ENCODE measurements around the gene SLC6A9. TPM values are rescaled to one million over a fixed set of nuclear protein-coding genes. Genes with fewer than 3 reads are reported as not detected.

Gene SLC6A9
- total and polyA plus RNA-seq, 5 experiments from 2014 or later, result 1.7 to 3.4 TPM; not detected in 3

DNA sequence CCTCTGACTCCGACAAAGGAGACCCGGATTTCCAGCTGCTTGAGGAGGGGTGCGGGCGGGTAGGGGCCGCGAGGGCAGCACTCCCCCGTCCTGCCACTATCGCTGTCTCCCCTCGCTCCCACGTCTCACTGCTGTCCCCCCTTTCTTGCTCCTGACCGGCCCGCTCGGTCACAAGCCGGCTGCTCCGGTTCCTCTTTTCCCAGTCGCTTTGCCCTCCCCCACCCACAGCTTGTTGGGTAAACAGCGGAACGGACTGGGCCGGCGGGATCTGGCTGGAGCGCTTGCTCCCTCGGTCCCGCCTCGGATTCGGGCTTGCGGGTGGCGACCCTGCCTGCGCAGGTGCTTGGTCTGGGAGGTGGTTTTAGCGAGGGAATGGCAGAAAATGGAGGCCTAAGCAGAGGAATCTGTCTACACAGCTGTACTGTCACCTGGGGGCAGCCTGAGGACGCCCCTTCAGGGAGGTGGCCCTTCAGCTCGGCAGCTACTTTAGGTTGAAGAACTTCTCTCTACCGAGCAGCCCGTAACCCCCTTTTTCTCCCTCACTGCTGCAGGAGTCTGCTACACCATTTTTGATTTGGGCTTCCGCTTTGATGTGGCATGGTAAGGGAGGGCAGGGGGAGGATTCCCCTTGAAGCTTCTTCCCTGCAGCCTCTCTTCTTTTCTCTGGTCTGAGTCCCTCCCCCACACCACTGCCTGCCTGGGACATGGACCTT, 55.9 kb downstream of the SLC6A9 start:
- peak overlapping the region; percentile 84 to 97 (median 93) for H3K4me3 Mint-ChIP-seq
- ATAC-seq, result peak; percentile 28 to 35

GRCh38 chr1:43974443-43975248, 56.6 kb downstream of the SLC6A9 start, which contains the start of gene ATP6V0B:
Gene ATP6V0B (plus strand): TSS chr1:43974960. CDS start chr1:43975041, 81 bp downstream.
- Mint-ChIP-seq H3K27ac (peak within 1 kb of the TSS; percentile 89 to 98 (median 96)), H3K9me3 (no peaks in the 10 kb centered on the region), H3K4me1 (peaks cover 35 to 65% (median 63%) of the 10 kb centered on the region in 4 donors), H3K27me3 (peaks cover 0 to 5% (median 0%) of the 10 kb centered on the region in 5 donors), H3K36me3 (peaks cover 0 to 33% (median 11%) of the 10 kb centered on the region in 3 donors), H3K4me3 (peak within 1 kb of the TSS; percentile 84 to 97 (median 94))
- POLR2A ChIA-PET, result interaction anchor here (0.8 to 2.6 kb wide), 12 partner anchors 8 to 325 kb away, joined by 3 to 12 read pairs (median 5); partner anchors contain the start of genes IPO13, KDM4A and SLC6A9
- DNase-seq, result peak; percentile 86 to 95 (median 89)
- peak; percentile 71 to 80 for ATAC-seq

More for the DNA sequence above, 55.9 kb downstream of the SLC6A9 start:
- no peaks in the 10 kb centered on the region for H3K9me3 Mint-ChIP-seq
- peaks cover 0 to 11% (median 3%) of the 10 kb centered on the region in 5 donors for H3K27me3 Mint-ChIP-seq
- DNase-seq, result peak in 9 of 10 donors; percentile 20 to 75 (median 53)
- peaks cover 0 to 35% (median 11%) of the 10 kb centered on the region in 3 donors for H3K36me3 Mint-ChIP-seq
- peaks cover 33 to 64% (median 61%) of the 10 kb centered on the region in 4 donors for H3K4me1 Mint-ChIP-seq
- POLR2A ChIA-PET, result interaction anchor here (1.1 to 2.6 kb wide), 12 partner anchors 9 to 325 kb away, joined by 3 to 12 read pairs (median 5); partner anchors contain the start of genes IPO13, KDM4A and SLC6A9
- peak overlapping the region; percentile 43 to 96 (median 92) for H3K27ac Mint-ChIP-seq

DNA sequence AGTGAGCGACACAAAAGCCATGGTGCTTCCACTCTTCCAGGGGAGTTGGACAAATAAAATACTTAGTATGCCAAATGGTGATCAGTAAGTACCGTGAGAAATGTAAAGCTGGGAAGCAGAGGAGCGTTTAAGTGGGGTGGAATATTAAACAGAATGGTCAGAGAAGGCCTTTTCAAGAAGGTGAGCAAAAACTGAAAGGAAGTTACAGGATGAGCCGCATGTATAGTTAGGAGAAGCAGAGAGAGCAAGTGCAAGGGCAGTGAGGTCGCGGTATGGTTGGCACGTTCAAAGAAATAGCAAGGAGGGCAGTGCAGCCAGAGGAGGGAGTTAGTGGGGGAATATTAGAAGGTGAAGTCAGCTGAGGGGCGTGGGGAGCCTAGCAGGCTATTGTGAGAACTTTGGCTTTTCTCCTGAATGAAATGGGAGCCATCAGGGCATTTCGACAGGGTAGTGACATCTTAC, 57.2 kb downstream of the SLC6A9 start:
- DNase-seq, result no peak
- ATAC-seq, result no peak
- H3K4me1 Mint-ChIP-seq, result peaks cover 38 to 70% (median 68%) of the 10 kb centered on the region in 4 donors

DNA sequence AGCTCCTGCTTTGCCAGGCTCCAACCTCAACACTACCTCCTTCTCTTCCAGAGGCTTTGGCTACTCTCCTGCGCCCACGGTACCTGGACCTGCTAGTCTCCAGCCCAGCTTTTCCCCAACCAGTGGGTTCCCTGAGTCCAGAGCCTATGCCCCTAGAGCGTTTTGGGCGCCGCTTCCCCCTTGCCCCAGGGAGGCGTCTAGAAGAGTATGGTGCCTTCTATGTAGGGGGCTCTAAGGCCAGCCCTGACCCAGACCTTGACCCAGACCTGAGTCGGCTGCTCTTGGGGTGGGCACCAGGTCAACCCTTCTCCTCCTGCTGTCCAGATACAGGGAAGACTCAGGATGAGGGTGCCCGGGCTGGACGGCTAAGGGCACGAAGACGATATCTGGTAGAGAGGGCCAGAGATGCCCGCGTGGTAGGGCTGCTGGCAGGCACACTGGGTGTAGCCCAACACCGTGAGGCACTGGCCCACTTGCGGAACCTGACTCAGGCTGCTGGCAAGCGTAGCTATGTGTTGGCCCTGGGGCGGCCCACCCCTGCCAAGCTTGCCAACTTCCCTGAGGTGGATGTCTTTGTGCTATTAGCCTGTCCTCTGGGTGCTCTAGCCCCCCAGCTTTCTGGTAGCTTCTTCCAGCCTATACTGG, 59.8 kb downstream of the SLC6A9 start:
- Mint-ChIP-seq H3K36me3 (peaks cover 0 to 14% (median 0%) of the 10 kb centered on the region in 3 donors), H3K27me3 (no peaks in the 10 kb centered on the region), H3K9me3 (no peaks in the 10 kb centered on the region), H3K4me3 (peak overlapping the region; percentile 89 to 96 (median 94)), H3K4me1 (peaks cover 21 to 47% (median 46%) of the 10 kb centered on the region in 4 donors), H3K27ac (peak overlapping the region in 1 of 10 donors; percentile 22)
- no peak for ATAC-seq
- DNase-seq, result no peak
- POLR2A ChIA-PET, result interaction anchor here (1.6 to 2.1 kb wide), 2 partner anchors 18 to 25 kb away, joined by 6 to 13 read pairs; partner anchors contain the start of gene IPO13

More for the DNA sequence above, 57.2 kb downstream of the SLC6A9 start:
- Mint-ChIP-seq H3K9me3 (no peaks in the 10 kb centered on the region), H3K36me3 (peaks cover 0 to 33% (median 11%) of the 10 kb centered on the region in 3 donors), H3K27ac (peak overlapping the region; percentile 89 to 98 (median 96)), H3K4me3 (peak overlapping the region; percentile 84 to 97 (median 94)), H3K27me3 (peaks cover 0 to 4% (median 0%) of the 10 kb centered on the region in 5 donors)
- POLR2A ChIA-PET, result interaction anchor here (0.8 to 2.6 kb wide), 6 partner anchors 16 to 56 kb away, joined by 3 to 12 read pairs (median 8); partner anchors contain the start of gene IPO13

GRCh38 chr1:43970911-43971310, 60.4 kb downstream of the SLC6A9 start:
- H3K36me3 Mint-ChIP-seq, result peaks cover 0 to 11% (median 0%) of the 10 kb centered on the region in 3 donors
- peaks cover 20 to 41% (median 40%) of the 10 kb centered on the region in 4 donors for H3K4me1 Mint-ChIP-seq
- no peaks in the 10 kb centered on the region for H3K27me3 Mint-ChIP-seq
- H3K4me3 Mint-ChIP-seq, result peak overlapping the region; percentile 89 to 96 (median 94)
- H3K9me3 Mint-ChIP-seq, result no peaks in the 10 kb centered on the region
- POLR2A ChIA-PET, result interaction anchor here (1.6 to 2.1 kb wide), 2 partner anchors 17 to 25 kb away, joined by 6 to 13 read pairs; partner anchors contain the start of gene IPO13
- DNase-seq (no peak), ATAC-seq (no peak)
- H3K27ac Mint-ChIP-seq, result peak overlapping the region in 5 of 10 donors; percentile 13 to 94 (median 22)

DNA sequence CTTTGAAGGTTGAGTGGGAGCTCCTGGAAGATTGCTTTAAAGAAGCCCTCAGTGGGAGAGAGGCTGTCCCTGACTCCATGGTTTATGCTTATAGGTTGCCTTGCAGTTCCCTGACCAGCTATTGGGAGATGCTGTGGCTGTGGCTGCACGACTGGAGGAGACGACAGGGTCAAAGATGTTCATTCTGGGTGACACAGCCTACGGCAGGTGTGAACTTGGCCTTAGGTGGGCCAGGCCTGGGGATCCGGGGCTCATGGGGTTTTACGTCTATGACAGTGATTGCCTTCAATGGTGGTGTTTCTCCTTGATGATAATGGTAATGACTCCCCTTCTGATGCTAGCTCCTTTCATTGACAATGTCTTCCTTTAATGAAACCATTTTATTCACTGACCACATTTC, 60.8 kb downstream of the SLC6A9 start:
- peaks cover 0 to 11% (median 0%) of the 10 kb centered on the region in 3 donors for H3K36me3 Mint-ChIP-seq
- DNase-seq (no peak), ATAC-seq (no peak)
- peak overlapping the region in 6 of 10 donors; percentile 84 to 94 (median 90) for H3K27ac Mint-ChIP-seq
- POLR2A ChIA-PET, result interaction anchor here (1.0 to 2.1 kb wide), 3 partner anchors 17 to 24 kb away, joined by 4 to 13 read pairs (median 6); partner anchors contain the start of gene IPO13
- peaks cover 17 to 37% (median 36%) of the 10 kb centered on the region in 4 donors for H3K4me1 Mint-ChIP-seq
- H3K27me3 Mint-ChIP-seq, result no peaks in the 10 kb centered on the region
- no peaks in the 10 kb centered on the region for H3K9me3 Mint-ChIP-seq
- peak overlapping the region; percentile 89 to 96 (median 94) for H3K4me3 Mint-ChIP-seq

- POLR2A ChIA-PET, result interaction anchor here (0.7 to 2.1 kb wide), 5 partner anchors 14 to 123 kb away, joined by 3 to 13 read pairs (median 4); partner anchors contain the start of gene IPO13
- peaks cover 0 to 11% (median 0%) of the 10 kb centered on the region in 3 donors for H3K36me3 Mint-ChIP-seq
- peak within 1 kb of the TSS; percentile 76 to 94 (median 90) for H3K27ac Mint-ChIP-seq
- H3K27me3 Mint-ChIP-seq, result no peaks in the 10 kb centered on the region
- DNase-seq (peak; percentile 78 to 98 (median 92)), ATAC-seq (peak; percentile 86 to 88)
- no peaks in the 10 kb centered on the region for H3K9me3 Mint-ChIP-seq
- peaks cover 17 to 37% (median 34%) of the 10 kb centered on the region in 4 donors for H3K4me1 Mint-ChIP-seq
- H3K4me3 Mint-ChIP-seq, result peak within 1 kb of the TSS; percentile 89 to 96 (median 94)
Measured at GRCh38 chr1:43969746-43970466, 61.4 kb downstream of the SLC6A9 start, which contains the start of gene DPH2. Gene DPH2 (plus strand): TSS chr1:43970010. CDS start chr1:43970176, 166 bp downstream.

DNA sequence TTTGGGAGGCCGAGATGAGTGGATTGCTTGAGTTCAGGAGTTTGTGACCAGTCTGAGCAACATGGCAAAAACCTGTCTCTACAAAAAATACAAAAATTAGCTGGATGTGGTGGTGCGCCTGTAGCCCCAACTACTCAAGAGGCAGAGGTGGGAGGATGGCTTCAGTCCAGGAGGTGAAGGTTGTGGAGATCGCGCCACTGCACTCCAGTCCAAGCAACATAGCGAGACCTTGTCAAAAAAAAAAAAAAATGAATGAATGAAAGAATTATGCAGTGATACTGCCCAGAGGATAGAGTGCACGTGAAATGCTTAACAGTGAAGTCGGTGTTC, 61.9 kb downstream of the SLC6A9 start:
- H3K27me3 Mint-ChIP-seq, result no peaks in the 10 kb centered on the region
- H3K27ac Mint-ChIP-seq, result peak overlapping the region in 6 of 10 donors; percentile 76 to 94 (median 92)
- no peak for DNase-seq
- POLR2A ChIA-PET, result interaction anchor here (0.7 to 2.1 kb wide), 4 partner anchors 13 to 122 kb away, joined by 3 to 13 read pairs (median 4); partner anchors contain the start of gene IPO13
- no peaks in the 10 kb centered on the region for H3K9me3 Mint-ChIP-seq
- peak overlapping the region; percentile 89 to 96 (median 94) for H3K4me3 Mint-ChIP-seq
- peaks cover 17 to 36% (median 33%) of the 10 kb centered on the region in 4 donors for H3K4me1 Mint-ChIP-seq
- no peak for ATAC-seq
- H3K36me3 Mint-ChIP-seq, result peaks cover 0 to 11% (median 0%) of the 10 kb centered on the region in 3 donors

DNA sequence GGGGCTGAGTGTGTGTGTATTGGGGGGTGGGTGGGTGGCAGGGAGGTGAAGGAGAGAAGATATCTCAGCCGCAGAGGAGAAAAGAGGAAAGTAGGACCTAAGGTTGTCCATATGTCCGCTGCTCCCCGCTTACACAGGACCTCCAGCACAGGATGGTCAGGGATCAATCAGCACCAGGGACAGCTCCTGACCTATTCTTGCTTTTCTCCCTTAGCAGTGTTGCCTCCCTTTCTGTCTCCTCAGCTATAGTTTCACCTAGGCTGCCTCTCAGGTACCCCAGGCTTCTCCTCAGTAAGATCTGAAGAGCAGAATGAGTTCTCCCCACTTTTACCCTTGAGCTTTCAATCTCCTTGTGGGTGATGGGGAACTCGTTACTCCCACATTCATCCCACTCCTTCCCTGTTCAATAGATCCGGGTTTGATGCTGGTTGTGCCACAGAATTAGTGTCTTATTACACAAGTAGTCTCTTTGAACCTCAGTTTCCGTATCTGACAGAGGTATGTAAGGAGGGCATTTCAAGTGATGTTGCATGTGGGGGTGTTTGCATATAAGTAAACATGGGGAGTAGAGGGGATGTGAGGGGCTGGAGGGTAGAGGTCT, 62.8 kb downstream of the SLC6A9 start:
- no peak overlapping the region for H3K4me3 Mint-ChIP-seq
- H3K27me3 Mint-ChIP-seq, result no peaks in the 10 kb centered on the region
- H3K27ac Mint-ChIP-seq, result no peak overlapping the region
- DNase-seq (no peak), ATAC-seq (no peak)
- POLR2A ChIA-PET, result interaction anchor here (0.9 kb wide), 1 partner anchor 23 kb away, joined by 3 read pairs; no protein-coding TSS in a partner anchor
- peaks cover 9 to 27% (median 24%) of the 10 kb centered on the region in 4 donors for H3K4me1 Mint-ChIP-seq
- peaks cover 0 to 11% (median 0%) of the 10 kb centered on the region in 3 donors for H3K36me3 Mint-ChIP-seq
- no peaks in the 10 kb centered on the region for H3K9me3 Mint-ChIP-seq

DNA sequence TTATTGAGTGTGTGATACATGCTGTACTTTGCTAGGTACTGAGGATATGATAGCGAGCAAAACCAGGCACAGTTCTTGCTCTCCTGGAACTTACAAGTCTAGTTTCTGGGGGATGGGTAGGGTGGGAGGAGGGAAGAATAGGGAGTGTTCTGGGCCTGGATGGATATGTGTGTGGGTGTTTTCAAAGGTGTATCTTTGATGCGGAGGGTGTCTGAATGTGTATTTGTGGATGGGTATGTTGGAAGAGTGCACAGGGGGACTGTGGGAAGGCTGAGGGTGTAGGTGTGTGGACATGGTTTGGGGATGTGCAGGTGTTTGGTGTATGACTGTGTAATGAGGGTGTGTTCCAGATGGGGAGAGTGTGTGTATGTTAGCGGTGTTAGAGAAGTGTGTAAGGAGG, 65.9 kb downstream of the SLC6A9 start:
- H3K4me3 Mint-ChIP-seq, result no peak overlapping the region
- no peak for ATAC-seq
- H3K36me3 Mint-ChIP-seq, result peaks cover 0 to 16% (median 5%) of the 10 kb centered on the region in 3 donors
- POLR2A ChIA-PET, result no interaction called here
- H3K4me1 Mint-ChIP-seq, result peaks cover 9 to 15% (median 12%) of the 10 kb centered on the region in 4 donors
- H3K9me3 Mint-ChIP-seq, result no peaks in the 10 kb centered on the region
- no peak overlapping the region for H3K27ac Mint-ChIP-seq
- DNase-seq, result no peak
- H3K27me3 Mint-ChIP-seq, result no peaks in the 10 kb centered on the region

Measured in naive thymus-derived CD8-positive, alpha-beta T cell (primary cell).